OCI-LY1 (cell line): ENCODE results near the gene CHMP1B.

Source experiments
- EZH2 ChIP-seq: fragments of 200-600 bp; sonication (generic), shearing (Covaris generic); IDR thresholded peaks from 2 replicates; pipeline ENCODE4 v1.8.0; 2017; ENCODE audit warnings: borderline replicate concordance, mixed run types, mild to moderate bottlenecking, antibody characterized with exemption, low read length, moderate library complexity, mixed read lengths
- TF ChIP-seq, protein P1 (sequence below): fragments of 200-600 bp; sonication (generic), shearing (Covaris generic); IDR thresholded peaks from 2 replicates; pipeline ENCODE4 v1.5.1; 2017; ENCODE audit warnings: mild to moderate bottlenecking, antibody characterized with exemption, low read length, moderate library complexity, mixed read lengths

DNA sequence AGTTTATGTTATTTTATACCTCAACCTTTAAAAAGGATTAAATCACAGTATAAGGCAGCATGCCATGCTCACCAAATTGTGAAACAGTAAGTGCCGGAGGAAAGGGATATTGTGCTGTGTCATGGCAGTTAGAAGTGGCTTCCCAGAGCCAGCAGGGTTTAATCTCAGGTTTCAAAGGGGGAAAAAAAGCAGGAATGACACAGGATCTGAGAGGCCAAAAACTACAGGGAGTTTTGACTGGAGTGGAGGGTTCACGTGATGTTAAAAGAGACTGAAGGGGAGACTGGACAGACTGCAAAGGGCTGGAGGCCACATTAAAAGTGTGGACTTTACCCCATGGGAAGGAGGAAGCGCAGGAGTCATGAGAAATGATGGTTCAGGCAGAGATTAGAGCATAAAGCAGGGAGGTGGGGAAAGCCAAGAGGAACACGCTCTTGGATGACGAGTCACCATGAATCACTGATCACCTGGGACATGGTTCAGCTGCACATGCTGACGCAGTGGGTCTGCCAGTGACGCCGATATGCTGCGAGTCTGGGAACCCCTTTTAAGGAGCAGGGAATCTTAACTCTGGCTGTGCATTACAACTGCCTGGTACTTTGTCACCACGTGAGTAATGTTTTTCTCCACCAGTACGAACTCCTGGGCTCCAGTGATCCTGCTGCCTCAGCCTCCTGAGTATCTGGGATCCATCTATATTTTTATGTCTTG is 6.1 kb downstream of the CHMP1B start:
- TF ChIP-seq, protein P1, sequence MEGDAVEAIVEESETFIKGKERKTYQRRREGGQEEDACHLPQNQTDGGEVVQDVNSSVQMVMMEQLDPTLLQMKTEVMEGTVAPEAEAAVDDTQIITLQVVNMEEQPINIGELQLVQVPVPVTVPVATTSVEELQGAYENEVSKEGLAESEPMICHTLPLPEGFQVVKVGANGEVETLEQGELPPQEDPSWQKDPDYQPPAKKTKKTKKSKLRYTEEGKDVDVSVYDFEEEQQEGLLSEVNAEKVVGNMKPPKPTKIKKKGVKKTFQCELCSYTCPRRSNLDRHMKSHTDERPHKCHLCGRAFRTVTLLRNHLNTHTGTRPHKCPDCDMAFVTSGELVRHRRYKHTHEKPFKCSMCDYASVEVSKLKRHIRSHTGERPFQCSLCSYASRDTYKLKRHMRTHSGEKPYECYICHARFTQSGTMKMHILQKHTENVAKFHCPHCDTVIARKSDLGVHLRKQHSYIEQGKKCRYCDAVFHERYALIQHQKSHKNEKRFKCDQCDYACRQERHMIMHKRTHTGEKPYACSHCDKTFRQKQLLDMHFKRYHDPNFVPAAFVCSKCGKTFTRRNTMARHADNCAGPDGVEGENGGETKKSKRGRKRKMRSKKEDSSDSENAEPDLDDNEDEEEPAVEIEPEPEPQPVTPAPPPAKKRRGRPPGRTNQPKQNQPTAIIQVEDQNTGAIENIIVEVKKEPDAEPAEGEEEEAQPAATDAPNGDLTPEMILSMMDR: no peak
- TF ChIP-seq EZH2: no peak
